PFSK-1 (cell line): Measurements from ENCODE around the gene MINDY4B.

Experiments used
- POLR2AphosphoS5 ChIP-seq: IDR thresholded peaks from 2 replicates; pipeline ENCODE4 v1.6.1; 2012; ENCODE audit warnings: low read depth, mild to moderate bottlenecking, control low read depth, low read length, moderate library complexity
- TAF1 ChIP-seq: IDR thresholded peaks from 2 replicates; pipeline ENCODE4 v1.6.1; 2012; ENCODE audit warnings: low read length, control low read depth, borderline replicate concordance; ENCODE audit not compliant: insufficient read depth

DNA sequence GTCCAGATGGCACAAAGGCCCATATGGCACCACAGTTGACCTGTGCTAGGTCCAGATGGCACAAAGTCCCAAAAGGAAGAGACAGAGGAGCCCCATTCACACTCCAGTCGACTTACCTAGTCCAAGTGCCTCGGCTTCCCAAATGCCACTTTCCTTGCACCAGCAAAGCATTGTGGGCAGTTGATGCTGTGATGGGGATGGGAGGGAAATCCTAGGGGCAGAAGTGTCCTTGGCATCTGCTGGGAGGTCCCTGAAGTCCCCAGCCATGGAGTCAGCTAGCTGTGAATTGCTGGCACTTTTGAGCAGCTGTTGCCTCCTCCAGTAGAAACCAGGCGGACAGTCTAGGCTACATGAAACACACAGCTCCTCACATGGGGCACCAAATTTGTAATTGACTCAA lies 82.0 kb downstream of the MINDY4B start:
- TF ChIP-seq TAF1 (no peak), POLR2AphosphoS5 (no peak)
